ENCODE data around the gene NTPCR. TPM values are rescaled to one million over a fixed set of nuclear protein-coding genes. Genes with fewer than 3 reads are reported as not detected.

Gene NTPCR
- total and polyA plus RNA-seq, 5 donors from 2014 or later: 12.4 to 72.0 (median 47.6) TPM

DNA sequence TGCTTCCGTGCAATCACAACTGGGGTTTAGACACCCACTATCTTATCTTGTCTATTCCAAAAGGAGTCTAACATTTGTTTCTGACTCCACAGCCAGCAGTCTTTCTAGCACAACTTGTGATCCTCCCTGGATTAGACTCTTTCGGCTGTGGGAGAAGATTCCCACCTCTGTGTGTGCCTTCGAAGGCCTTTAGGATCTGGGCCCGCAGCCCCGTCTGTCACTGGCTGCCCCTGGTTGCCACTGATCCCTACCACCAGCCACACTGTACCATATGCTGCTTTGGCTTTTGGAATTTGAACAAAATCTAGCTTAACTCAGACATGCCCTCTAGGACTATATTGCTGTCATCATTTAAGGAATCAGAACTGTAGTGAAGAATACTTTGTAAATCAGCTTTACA, 18.0 kb downstream of the NTPCR start:
- DNase-seq (no peak), ATAC-seq (ENCODE audit: low read depth in 2 of 2) (no peak)
- no peak overlapping the region for H3K4me3 Mint-ChIP-seq
- no peak overlapping the region for H3K27ac ChIP-seq (ENCODE audit: insufficient read depth, low read length, poor library complexity, severe bottlenecking)
- peak overlapping the region in 1 of 3 donors; percentile 38 for H3K27ac Mint-ChIP-seq
- no peak overlapping the region for H3K4me3 ChIP-seq (ENCODE audit: low read depth, low read length)
- H3K36me3 ChIP-seq (ENCODE audit: control insufficient read depth, insufficient read depth, low read length): peaks cover 60% of the 10 kb centered on the region
- H3K27me3 ChIP-seq (ENCODE audit: control insufficient read depth, insufficient read depth, low read length): no peaks in the 10 kb centered on the region
- peaks cover 0 to 14% (median 5%) of the 10 kb centered on the region in 4 donors for H3K4me1 Mint-ChIP-seq
- no peaks in the 10 kb centered on the region for H3K27me3 Mint-ChIP-seq
- H3K4me1 ChIP-seq (ENCODE audit: control insufficient read depth, insufficient read depth, low read length, poor library complexity, severe bottlenecking): no peaks in the 10 kb centered on the region
- peaks cover 2 to 15% (median 5%) of the 10 kb centered on the region in 7 donors for H3K9me3 Mint-ChIP-seq
- peaks cover 61% of the 10 kb centered on the region for H3K36me3 Mint-ChIP-seq
- peaks cover 6 to 12% of the 10 kb centered on the region in 2 experiments for H3K9me3 ChIP-seq (ENCODE audit: control insufficient read depth in 2 of 2, low read length in 2 of 2)

GRCh38 chr1:232968965-232969364, 18.6 kb downstream of the NTPCR start:
- no peaks in the 10 kb centered on the region for H3K4me1 ChIP-seq (ENCODE audit: control insufficient read depth, insufficient read depth, low read length, poor library complexity, severe bottlenecking)
- H3K4me3 Mint-ChIP-seq: no peak overlapping the region
- DNase-seq (no peak), ATAC-seq (ENCODE audit: low read depth in 2 of 2) (no peak)
- H3K36me3 ChIP-seq (ENCODE audit: control insufficient read depth, insufficient read depth, low read length): peaks cover 66% of the 10 kb centered on the region
- H3K27me3 Mint-ChIP-seq: no peaks in the 10 kb centered on the region
- no peak overlapping the region for H3K4me3 ChIP-seq (ENCODE audit: low read depth, low read length)
- peak overlapping the region in 1 of 3 donors; percentile 48 for H3K27ac Mint-ChIP-seq
- no peaks in the 10 kb centered on the region for H3K27me3 ChIP-seq (ENCODE audit: control insufficient read depth, insufficient read depth, low read length)
- peaks cover 0 to 11% (median 5%) of the 10 kb centered on the region in 4 donors for H3K4me1 Mint-ChIP-seq
- peaks cover 65% of the 10 kb centered on the region for H3K36me3 Mint-ChIP-seq
- H3K9me3 ChIP-seq (ENCODE audit: control insufficient read depth in 2 of 2, low read length in 2 of 2): peaks cover 12 to 17% of the 10 kb centered on the region in 2 experiments
- H3K27ac ChIP-seq (ENCODE audit: insufficient read depth, low read length, poor library complexity, severe bottlenecking): no peak overlapping the region
- H3K9me3 Mint-ChIP-seq: peaks cover 2 to 21% (median 8%) of the 10 kb centered on the region in 7 donors

- H3K36me3 Mint-ChIP-seq: peaks cover 74% of the 10 kb centered on the region
- peaks cover 68% of the 10 kb centered on the region for H3K36me3 ChIP-seq (ENCODE audit: control insufficient read depth, insufficient read depth, low read length)
Measured at GRCh38 chr1:232969799-232970198, 19.4 kb downstream of the NTPCR start.

DNA sequence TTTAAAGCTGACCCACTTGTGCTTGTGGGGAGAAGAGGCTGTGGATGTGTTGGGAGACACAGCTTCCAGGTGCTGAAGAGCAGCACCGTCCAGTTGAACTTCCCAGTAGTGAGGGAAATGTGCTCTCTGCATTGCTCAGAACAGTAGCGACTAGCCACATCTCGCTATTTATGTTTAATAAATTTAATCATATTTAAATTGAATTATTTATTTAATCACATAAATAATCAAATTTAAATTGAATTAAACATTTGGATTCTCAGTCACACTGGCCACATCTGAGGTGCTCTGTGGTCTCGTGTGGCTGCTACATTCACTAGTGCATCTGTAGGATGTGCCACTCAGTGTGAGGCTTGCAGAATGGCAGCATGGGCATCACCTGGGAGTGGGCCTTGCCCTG, 20.1 kb downstream of the NTPCR start:
- H3K4me1 Mint-ChIP-seq: peaks cover 2 to 5% (median 5%) of the 10 kb centered on the region in 4 donors
- DNase-seq (no peak), ATAC-seq (ENCODE audit: low read depth in 2 of 2) (no peak)
- H3K36me3 Mint-ChIP-seq: peaks cover 74% of the 10 kb centered on the region
- H3K27ac Mint-ChIP-seq: no peak overlapping the region
- Histone ChIP-seq H3K27me3 (ENCODE audit: control insufficient read depth, insufficient read depth, low read length) (no peaks in the 10 kb centered on the region), H3K27ac (ENCODE audit: insufficient read depth, low read length, poor library complexity, severe bottlenecking) (no peak overlapping the region), H3K4me3 (ENCODE audit: low read depth, low read length) (no peak overlapping the region), H3K9me3 (ENCODE audit: control insufficient read depth in 2 of 2, low read length in 2 of 2) (peaks cover 14 to 19% of the 10 kb centered on the region in 2 experiments), H3K4me1 (ENCODE audit: control insufficient read depth, insufficient read depth, low read length, poor library complexity, severe bottlenecking) (no peaks in the 10 kb centered on the region), H3K36me3 (ENCODE audit: control insufficient read depth, insufficient read depth, low read length) (peaks cover 65% of the 10 kb centered on the region)
- H3K27me3 Mint-ChIP-seq: no peaks in the 10 kb centered on the region
- H3K4me3 Mint-ChIP-seq: no peak overlapping the region
- H3K9me3 Mint-ChIP-seq: peaks cover 2 to 23% (median 10%) of the 10 kb centered on the region in 7 donors

More at GRCh38 chr1:232969799-232970198, 19.4 kb downstream of the NTPCR start:
- Mint-ChIP-seq H3K4me1 (peaks cover 0 to 11% (median 6%) of the 10 kb centered on the region in 4 donors), H3K4me3 (no peak overlapping the region), H3K27me3 (no peaks in the 10 kb centered on the region), H3K9me3 (peaks cover 2 to 23% (median 10%) of the 10 kb centered on the region in 7 donors), H3K27ac (no peak overlapping the region)
- Histone ChIP-seq H3K4me1 (ENCODE audit: control insufficient read depth, insufficient read depth, low read length, poor library complexity, severe bottlenecking) (no peaks in the 10 kb centered on the region), H3K4me3 (ENCODE audit: low read depth, low read length) (no peak overlapping the region), H3K27ac (ENCODE audit: insufficient read depth, low read length, poor library complexity, severe bottlenecking) (no peak overlapping the region), H3K9me3 (ENCODE audit: control insufficient read depth in 2 of 2, low read length in 2 of 2) (peaks cover 14 to 19% of the 10 kb centered on the region in 2 experiments), H3K27me3 (ENCODE audit: control insufficient read depth, insufficient read depth, low read length) (no peaks in the 10 kb centered on the region)
- no peak for ATAC-seq (ENCODE audit: low read depth in 2 of 2)
- DNase-seq: no peak

DNA sequence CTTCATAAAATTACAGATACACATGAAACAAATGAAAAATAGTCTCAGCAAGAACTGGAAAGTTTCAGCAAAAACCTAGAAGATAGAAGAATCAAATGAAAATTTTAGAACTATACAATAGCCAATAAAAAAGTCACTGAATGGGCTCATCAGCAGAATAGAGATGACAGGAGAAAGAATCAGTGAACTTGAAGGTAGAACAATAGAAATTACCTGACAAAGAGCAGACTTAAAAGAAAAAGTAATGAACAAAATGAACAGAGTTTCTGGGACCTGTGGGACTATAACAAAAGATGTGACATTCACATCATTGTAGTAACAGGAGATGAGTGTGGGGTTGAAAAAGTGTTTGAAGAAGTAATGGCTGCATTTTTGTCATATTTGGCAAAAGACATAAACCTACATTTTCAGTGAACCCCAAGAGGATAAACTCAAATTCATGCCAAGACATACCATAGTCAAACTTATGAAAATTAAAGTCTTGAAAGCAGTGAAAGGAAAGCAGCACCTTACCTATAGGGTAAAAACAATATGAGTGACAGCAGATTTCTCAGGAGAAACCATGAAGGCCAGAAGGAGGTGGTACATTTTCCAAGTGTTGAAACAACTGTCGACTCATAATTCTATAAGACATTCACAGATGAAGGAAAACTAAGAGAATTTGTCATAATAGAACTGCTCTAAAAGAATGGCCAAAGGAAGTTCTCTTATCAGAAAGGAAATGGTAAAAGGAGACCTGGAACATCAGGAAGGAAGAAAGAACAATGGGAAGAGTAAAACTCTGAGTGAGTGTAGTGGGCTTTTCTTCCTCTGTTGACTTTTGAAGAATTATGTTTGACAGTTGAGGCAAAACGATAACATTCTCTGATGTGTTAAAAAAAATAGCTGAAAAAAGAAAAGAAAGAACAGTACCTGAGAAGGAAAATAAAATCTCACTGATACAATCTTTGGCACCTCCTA, 23.5 kb downstream of the NTPCR start:
- Mint-ChIP-seq H3K27ac (peak overlapping the region in 2 of 3 donors; percentile 6 to 9), H3K4me3 (no peak overlapping the region), H3K4me1 (peaks cover 1 to 12% (median 9%) of the 10 kb centered on the region in 4 donors), H3K27me3 (no peaks in the 10 kb centered on the region), H3K36me3 (peaks cover 61% of the 10 kb centered on the region), H3K9me3 (peaks cover 2 to 23% (median 11%) of the 10 kb centered on the region in 7 donors)
- ATAC-seq (ENCODE audit: low read depth in 2 of 2) (no peak), DNase-seq (no peak)
- Histone ChIP-seq H3K36me3 (ENCODE audit: control insufficient read depth, insufficient read depth, low read length) (peaks cover 55% of the 10 kb centered on the region), H3K27ac (ENCODE audit: insufficient read depth, low read length, poor library complexity, severe bottlenecking) (no peak overlapping the region), H3K9me3 (ENCODE audit: control insufficient read depth in 2 of 2, low read length in 2 of 2) (peaks cover 14 to 19% of the 10 kb centered on the region in 2 experiments), H3K27me3 (ENCODE audit: control insufficient read depth, insufficient read depth, low read length) (no peaks in the 10 kb centered on the region), H3K4me1 (ENCODE audit: control insufficient read depth, insufficient read depth, low read length, poor library complexity, severe bottlenecking) (peaks cover 12% of the 10 kb centered on the region), H3K4me3 (ENCODE audit: low read depth, low read length) (no peak overlapping the region)

- no peak for ATAC-seq (ENCODE audit: low read depth in 2 of 2)
- H3K27ac Mint-ChIP-seq: peak overlapping the region in 2 of 3 donors; percentile 1 to 21
- H3K36me3 ChIP-seq (ENCODE audit: control insufficient read depth, insufficient read depth, low read length): peaks cover 48% of the 10 kb centered on the region
Measured at GRCh38 chr1:232974971-232975370, 24.6 kb downstream of the NTPCR start.

DNA sequence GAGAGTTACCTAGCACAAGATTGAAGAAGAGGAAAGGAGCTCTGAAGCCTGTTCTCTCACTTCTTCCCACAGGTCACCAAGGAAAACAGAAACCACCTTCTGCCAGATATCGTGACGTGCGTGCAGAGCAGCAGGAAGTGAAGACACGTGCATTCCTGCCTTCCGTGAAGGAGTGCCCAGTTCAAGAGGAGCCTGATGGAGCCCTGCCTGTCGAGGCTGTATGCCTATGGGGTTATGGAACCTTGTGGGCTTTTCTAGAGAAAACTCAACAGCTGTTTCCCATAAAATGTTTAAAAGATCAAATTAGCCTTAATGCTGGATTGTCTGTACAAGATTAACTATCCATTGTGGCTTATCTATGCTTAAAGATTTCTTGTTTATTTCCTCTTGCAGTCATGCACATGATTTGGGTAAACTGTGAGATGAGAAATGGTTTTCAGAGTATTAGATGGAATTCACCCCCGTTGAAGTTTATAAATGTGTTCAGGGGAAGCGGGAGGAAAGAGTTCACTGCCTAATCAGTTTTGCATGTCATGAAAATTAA, 27.8 kb downstream of the NTPCR start:
- H3K36me3 Mint-ChIP-seq: peaks cover 32% of the 10 kb centered on the region
- peak in 1 of 2 donors; percentile 31 for ATAC-seq (ENCODE audit: low read depth in 2 of 2)
- no peak overlapping the region for H3K27ac ChIP-seq (ENCODE audit: insufficient read depth, low read length, poor library complexity, severe bottlenecking)

More at GRCh38 chr1:232974971-232975370, 24.6 kb downstream of the NTPCR start:
- no peak overlapping the region for H3K27ac ChIP-seq (ENCODE audit: insufficient read depth, low read length, poor library complexity, severe bottlenecking)
- no peak overlapping the region for H3K4me3 Mint-ChIP-seq
- peaks cover 12% of the 10 kb centered on the region for H3K4me1 ChIP-seq (ENCODE audit: control insufficient read depth, insufficient read depth, low read length, poor library complexity, severe bottlenecking)
- no peaks in the 10 kb centered on the region for H3K27me3 ChIP-seq (ENCODE audit: control insufficient read depth, insufficient read depth, low read length)
- peaks cover 1 to 12% (median 11%) of the 10 kb centered on the region in 4 donors for H3K4me1 Mint-ChIP-seq
- no peak overlapping the region for H3K4me3 ChIP-seq (ENCODE audit: low read depth, low read length)
- no peaks in the 10 kb centered on the region for H3K27me3 Mint-ChIP-seq
- H3K36me3 Mint-ChIP-seq: peaks cover 51% of the 10 kb centered on the region
- no peak for DNase-seq
- H3K9me3 ChIP-seq (ENCODE audit: control insufficient read depth in 2 of 2, low read length in 2 of 2): peaks cover 14 to 19% of the 10 kb centered on the region in 2 experiments
- H3K9me3 Mint-ChIP-seq: peaks cover 2 to 23% (median 11%) of the 10 kb centered on the region in 7 donors

More for the DNA sequence above, 27.8 kb downstream of the NTPCR start:
- Histone ChIP-seq H3K27me3 (ENCODE audit: control insufficient read depth, insufficient read depth, low read length) (no peaks in the 10 kb centered on the region), H3K9me3 (ENCODE audit: control insufficient read depth in 2 of 2, low read length in 2 of 2) (peaks cover 10% of the 10 kb centered on the region in 2 experiments), H3K36me3 (ENCODE audit: control insufficient read depth, insufficient read depth, low read length) (peaks cover 21% of the 10 kb centered on the region), H3K4me3 (ENCODE audit: low read depth, low read length) (no peak overlapping the region), H3K4me1 (ENCODE audit: control insufficient read depth, insufficient read depth, low read length, poor library complexity, severe bottlenecking) (peaks cover 12% of the 10 kb centered on the region)
- no peak overlapping the region for H3K4me3 Mint-ChIP-seq
- DNase-seq: peak in 1 of 3 donors; percentile 55
- peaks cover 1 to 12% (median 11%) of the 10 kb centered on the region in 4 donors for H3K4me1 Mint-ChIP-seq
- no peaks in the 10 kb centered on the region for H3K27me3 Mint-ChIP-seq
- H3K9me3 Mint-ChIP-seq: peaks cover 0 to 12% (median 6%) of the 10 kb centered on the region in 7 donors
- H3K27ac Mint-ChIP-seq: peak overlapping the region in 2 of 3 donors; percentile 30 to 79
